Epithelial cell of proximal tubule (primary cell): ENCODE measurements around the gene GLP2R. TPM values are rescaled to one million over a fixed set of nuclear protein-coding genes. Genes with fewer than 3 reads are reported as not detected.
A peak's percentile ranks its signal among the peaks of the same experiment; 100 is the strongest.

Experiments
- DNase-seq: peaks from one replicate; pipeline ENCODE4 v3.0.0-alpha.2; 2011; ENCODE audit warnings: low read depth
- H3K4me3 ChIP-seq: 2 replicates; pipeline ENCODE4 v1.5.1; 2011; ENCODE audit warnings: low read depth, mild to moderate bottlenecking, low read length
- total RNA-seq: library from RNA; depleted of rRNA; stranded (reverse); fragments of >200 nt; gene quantifications from 2 replicates; pipeline ENCODE4 v1.2.3, GENCODE V29; 2015
- TF ChIP-seq, protein P1 (sequence below): conservative IDR thresholded peaks from 2 replicates; pipeline ENCODE4 v1.5.1; 2012; ENCODE audit warnings: low read depth, mild to moderate bottlenecking, low read length

GLP2R gene
- total RNA-seq, 1 donor from 2014 or later, result 0.23 TPM

DNA sequence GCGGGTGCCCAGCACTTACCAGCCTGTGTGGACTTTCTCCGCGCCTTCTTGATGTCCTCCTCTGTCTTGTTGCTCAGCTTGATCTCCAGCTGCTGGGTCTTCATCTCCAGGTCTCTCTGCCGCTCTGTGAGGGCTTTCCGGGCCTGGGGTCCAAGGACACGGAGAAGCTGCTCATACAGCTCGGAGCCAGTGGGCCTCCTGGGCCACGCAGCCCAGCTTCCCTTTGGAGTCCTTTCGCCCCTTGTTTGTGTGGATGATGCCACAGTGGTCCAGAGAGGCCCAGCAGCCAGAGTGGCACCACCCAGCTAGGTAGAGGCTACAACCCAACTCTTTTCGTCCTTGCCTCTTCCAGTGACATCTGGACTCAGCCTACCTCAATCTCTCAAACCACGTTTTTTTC lies 99.7 kb downstream of the GLP2R start:
- TF ChIP-seq, protein P1, sequence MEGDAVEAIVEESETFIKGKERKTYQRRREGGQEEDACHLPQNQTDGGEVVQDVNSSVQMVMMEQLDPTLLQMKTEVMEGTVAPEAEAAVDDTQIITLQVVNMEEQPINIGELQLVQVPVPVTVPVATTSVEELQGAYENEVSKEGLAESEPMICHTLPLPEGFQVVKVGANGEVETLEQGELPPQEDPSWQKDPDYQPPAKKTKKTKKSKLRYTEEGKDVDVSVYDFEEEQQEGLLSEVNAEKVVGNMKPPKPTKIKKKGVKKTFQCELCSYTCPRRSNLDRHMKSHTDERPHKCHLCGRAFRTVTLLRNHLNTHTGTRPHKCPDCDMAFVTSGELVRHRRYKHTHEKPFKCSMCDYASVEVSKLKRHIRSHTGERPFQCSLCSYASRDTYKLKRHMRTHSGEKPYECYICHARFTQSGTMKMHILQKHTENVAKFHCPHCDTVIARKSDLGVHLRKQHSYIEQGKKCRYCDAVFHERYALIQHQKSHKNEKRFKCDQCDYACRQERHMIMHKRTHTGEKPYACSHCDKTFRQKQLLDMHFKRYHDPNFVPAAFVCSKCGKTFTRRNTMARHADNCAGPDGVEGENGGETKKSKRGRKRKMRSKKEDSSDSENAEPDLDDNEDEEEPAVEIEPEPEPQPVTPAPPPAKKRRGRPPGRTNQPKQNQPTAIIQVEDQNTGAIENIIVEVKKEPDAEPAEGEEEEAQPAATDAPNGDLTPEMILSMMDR, result no peak
- no peak for DNase-seq
- no peak overlapping the region for H3K4me3 ChIP-seq

DNA sequence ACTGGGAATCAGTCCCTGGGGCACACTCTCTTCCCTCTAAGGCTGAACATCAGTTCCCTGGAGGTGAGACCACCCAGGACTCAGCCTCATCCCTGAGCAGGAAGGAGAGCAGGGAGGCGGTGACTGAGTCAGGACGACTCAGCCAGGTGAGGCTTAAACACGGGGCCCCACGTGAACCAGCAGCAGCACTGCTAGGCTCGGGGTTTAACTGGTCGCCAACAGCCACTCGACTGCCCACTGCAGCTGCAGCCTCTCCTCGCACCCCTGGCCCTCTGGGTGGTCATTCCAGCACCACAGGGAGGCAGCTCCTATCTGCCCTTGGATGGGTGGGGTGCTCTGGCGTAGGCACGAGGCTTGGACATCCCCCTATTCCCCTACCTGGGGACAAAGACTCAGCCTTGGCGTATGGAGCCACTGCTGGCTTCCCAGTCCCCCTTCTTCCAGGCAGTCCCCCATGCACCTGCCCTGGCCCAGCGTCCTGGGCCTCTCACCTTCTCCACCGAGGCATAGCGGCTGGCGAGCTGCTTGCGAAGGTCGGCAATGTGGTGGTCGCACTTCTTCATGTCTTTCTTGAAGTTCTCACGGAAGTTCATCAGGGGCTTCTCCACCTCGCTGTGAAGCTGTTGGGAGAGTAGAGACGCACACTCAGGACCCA lies 100.6 kb downstream of the GLP2R start:
- H3K4me3 ChIP-seq, result no peak overlapping the region
- TF ChIP-seq, protein P1, result no peak
- no peak for DNase-seq

DNA sequence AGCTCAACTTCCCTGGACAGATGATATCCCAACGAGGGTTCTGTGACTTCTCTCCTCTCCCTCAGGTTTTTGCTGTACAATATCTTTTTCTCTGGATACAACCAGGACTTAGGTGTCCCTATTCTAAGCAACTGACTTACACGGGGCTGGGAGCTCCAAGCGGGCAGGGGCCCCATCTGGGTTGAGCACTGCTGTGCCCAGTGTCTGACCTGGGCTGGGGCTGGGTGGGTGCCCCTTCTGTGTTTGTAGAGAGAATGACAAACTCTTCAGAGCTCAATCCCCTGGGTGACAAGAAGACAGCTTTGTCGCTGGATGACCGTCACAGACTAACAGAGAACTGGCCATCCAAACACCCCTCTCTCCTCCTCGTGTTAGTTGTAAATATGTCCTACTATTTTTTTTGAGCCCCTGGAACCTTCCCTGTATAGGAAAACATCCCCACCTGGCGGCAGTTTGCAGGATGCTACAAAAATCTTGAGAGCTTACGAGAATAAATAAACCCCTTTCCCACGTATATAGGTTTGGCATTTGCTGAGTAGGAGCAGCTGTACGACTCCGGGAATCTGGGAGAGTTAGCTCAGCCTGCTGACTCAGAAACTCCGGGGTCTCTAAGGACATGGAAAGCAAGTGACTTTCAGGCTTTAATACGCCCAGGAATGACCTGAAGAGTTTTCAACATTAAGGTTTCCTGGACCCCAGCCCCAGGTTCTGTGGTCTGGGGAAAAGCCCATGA lies 103.0 kb downstream of the GLP2R start:
- TF ChIP-seq, protein P1, result peak; percentile 73
- no peak overlapping the region for H3K4me3 ChIP-seq
- DNase-seq, result no peak

DNA sequence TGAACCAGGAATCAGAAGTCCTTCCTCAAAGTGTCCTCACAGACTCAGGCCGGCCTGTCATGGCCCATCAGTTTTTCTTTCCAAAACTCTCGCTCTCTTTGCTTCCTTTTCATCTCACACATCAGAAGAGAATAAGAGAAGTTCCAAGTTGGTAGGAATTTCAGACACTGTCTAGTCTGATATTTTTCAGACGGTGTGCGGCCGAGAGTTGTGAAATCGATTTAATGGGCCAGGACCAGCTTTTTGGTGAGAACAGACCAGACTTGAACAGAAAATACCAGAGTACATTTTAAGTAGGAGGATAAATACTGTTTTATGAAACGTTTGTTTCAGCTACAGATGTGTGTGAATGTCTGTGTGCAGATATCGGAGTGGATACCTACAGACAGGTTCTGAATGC lies 104.1 kb downstream of the GLP2R start:
- no peak for DNase-seq
- H3K4me3 ChIP-seq, result no peak overlapping the region
- TF ChIP-seq, protein P1, result no peak

DNA sequence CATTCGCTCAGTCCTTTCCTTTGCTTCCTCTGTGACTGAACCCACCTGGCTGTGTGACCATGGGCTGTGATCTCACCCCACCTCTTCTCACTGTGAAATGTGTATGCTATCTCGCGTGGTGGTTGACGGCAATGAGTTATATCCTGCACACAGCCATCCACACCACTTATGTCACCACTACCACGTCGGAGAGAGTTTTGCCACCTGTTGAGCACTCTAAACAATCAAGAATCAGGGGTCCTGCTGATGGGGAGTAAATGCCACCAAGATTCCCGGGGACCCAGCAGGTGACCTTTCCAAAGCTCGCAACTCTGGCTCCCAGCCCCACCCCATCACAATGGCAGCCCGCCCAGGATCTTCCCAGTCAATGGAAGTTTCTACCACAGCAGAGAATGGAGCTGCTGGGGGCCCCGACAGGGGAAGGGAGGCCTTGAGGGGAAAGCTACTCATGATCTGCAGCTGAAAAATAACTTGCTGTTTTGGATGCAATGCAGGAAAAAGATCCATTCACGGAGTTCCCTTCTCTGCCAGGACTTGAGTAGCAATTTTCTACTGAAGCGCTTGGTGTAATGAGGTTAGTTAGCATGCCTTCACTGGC lies 105.5 kb downstream of the GLP2R start:
- TF ChIP-seq, protein P1, result no peak
- no peak overlapping the region for H3K4me3 ChIP-seq
- DNase-seq, result no peak

DNA sequence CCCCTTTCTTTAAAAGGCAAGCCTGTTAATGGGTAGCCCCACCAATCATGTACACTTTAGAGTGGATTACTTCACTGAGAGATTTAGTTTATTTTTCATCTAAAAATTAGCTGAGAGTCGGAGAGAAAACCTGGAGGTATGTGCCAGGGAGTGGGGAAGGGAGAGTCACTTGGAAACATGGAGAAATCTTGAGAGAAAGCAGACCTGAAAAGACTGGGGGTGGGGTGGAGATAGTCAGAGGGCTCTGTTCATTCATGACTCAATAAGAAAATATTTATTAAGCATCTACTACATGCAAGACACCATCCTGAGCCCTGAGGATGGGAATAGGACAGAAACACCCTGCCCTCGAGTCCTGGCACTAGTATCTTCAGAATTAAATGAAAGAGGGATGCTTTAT lies 106.8 kb downstream of the GLP2R start:
- DNase-seq, result no peak
- no peak overlapping the region for H3K4me3 ChIP-seq
- TF ChIP-seq, protein P1, result no peak
